Measurements from ENCODE around the gene RHBDL3.

The RHBDL3 gene

GRCh38 chr17:32264823-32265191 is 825 bp upstream of the RHBDL3 start:
- no peak for DNase-seq (ENCODE audit: low spot score)
- TF ChIP-seq CTCF (IDR thresholded peaks at IDR 0.05; ENCODE audit: borderline replicate concordance, control extremely low read depth, extremely low read depth, insufficient read depth, missing control alignments): no peak
- in situ Hi-C loops (cut with MboI; ENCODE audit: low sequenced_read_pairs, unreplicated experiment): no loop called here

GRCh38 chr17:32266051-32266388 is 388 bp downstream of the RHBDL3 start:
- in situ Hi-C loops (cut with MboI; ENCODE audit: low sequenced_read_pairs, unreplicated experiment): no loop called here
- DNase-seq (ENCODE audit: low spot score): no peak
- TF ChIP-seq CTCF (IDR thresholded peaks at IDR 0.05; ENCODE audit: borderline replicate concordance, control extremely low read depth, extremely low read depth, insufficient read depth, missing control alignments): no peak

- in situ Hi-C loops (cut with MboI; ENCODE audit: low sequenced_read_pairs, unreplicated experiment): no loop called here
- peak; percentile 61 for DNase-seq (ENCODE audit: low spot score)
- TF ChIP-seq CTCF (IDR thresholded peaks at IDR 0.05; ENCODE audit: borderline replicate concordance, control extremely low read depth, extremely low read depth, insufficient read depth, missing control alignments): no peak
Observed at GRCh38 chr17:32266389-32267301, 1.0 kb downstream of the RHBDL3 start.

- TF ChIP-seq CTCF (IDR thresholded peaks at IDR 0.05; ENCODE audit: borderline replicate concordance, control extremely low read depth, extremely low read depth, insufficient read depth, missing control alignments): no peak
- in situ Hi-C loops (cut with MboI; ENCODE audit: low sequenced_read_pairs, unreplicated experiment): no loop called here
- no peak for DNase-seq (ENCODE audit: low spot score)
Observed at GRCh38 chr17:32267690-32268205, 2.1 kb downstream of the RHBDL3 start.

GRCh38 chr17:32268734-32269288 is 3.2 kb downstream of the RHBDL3 start:
- in situ Hi-C loops (cut with MboI; ENCODE audit: low sequenced_read_pairs, unreplicated experiment): no loop called here
- DNase-seq (ENCODE audit: low spot score): no peak
- no peak for TF ChIP-seq CTCF (IDR thresholded peaks at IDR 0.05; ENCODE audit: borderline replicate concordance, control extremely low read depth, extremely low read depth, insufficient read depth, missing control alignments)

- no peak for TF ChIP-seq CTCF (IDR thresholded peaks at IDR 0.05; ENCODE audit: borderline replicate concordance, control extremely low read depth, extremely low read depth, insufficient read depth, missing control alignments)
- no peak for DNase-seq (ENCODE audit: low spot score)
- in situ Hi-C loops (cut with MboI; ENCODE audit: low sequenced_read_pairs, unreplicated experiment): no loop called here
Observed at GRCh38 chr17:32269377-32269776, 3.7 kb downstream of the RHBDL3 start.

All from GM13976 (cell line).